ENCODE results near the gene NIPSNAP2. TPM values are rescaled to one million over a fixed set of nuclear protein-coding genes. Genes with fewer than 3 reads are reported as not detected.
"Not testable (repeated sequence)": the region's sequence is repeated elsewhere in the genome, so short reads cannot be mapped to it uniquely, and the experiment has no call there.

The NIPSNAP2 gene
- total RNA-seq, 1 donor from 2014 or later, result 75.0 TPM

- TF ChIP-seq, protein P1, sequence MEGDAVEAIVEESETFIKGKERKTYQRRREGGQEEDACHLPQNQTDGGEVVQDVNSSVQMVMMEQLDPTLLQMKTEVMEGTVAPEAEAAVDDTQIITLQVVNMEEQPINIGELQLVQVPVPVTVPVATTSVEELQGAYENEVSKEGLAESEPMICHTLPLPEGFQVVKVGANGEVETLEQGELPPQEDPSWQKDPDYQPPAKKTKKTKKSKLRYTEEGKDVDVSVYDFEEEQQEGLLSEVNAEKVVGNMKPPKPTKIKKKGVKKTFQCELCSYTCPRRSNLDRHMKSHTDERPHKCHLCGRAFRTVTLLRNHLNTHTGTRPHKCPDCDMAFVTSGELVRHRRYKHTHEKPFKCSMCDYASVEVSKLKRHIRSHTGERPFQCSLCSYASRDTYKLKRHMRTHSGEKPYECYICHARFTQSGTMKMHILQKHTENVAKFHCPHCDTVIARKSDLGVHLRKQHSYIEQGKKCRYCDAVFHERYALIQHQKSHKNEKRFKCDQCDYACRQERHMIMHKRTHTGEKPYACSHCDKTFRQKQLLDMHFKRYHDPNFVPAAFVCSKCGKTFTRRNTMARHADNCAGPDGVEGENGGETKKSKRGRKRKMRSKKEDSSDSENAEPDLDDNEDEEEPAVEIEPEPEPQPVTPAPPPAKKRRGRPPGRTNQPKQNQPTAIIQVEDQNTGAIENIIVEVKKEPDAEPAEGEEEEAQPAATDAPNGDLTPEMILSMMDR (IDR thresholded peaks at IDR 0.05; ENCODE audit: insufficient read depth, low read length, poor library complexity, severe bottlenecking), result no peak
- DNase-seq (ENCODE audit: low read depth), result no peak
Measured at GRCh38 chr7:56019501-56019900, 55.1 kb downstream of the NIPSNAP2 start.

DNA sequence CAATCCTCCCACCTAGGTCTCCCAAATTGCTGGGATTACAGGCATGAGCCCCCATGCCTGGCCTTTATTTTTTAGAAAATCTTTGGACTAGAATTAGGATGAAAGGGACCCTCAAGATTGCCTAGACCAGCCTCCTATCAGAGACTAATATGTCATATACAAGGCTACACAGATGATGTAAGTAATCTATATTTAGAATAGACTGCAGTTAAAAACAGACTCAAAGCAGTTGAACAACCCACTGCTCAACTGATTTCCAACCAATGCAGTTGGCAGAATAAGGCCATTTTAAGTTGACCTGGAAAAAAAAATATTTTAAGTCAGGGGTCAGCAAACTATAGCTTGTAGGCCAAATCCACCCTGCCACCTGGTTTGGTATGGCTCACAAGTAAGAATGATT lies 59.1 kb downstream of the NIPSNAP2 start:
- H3K36me3 ChIP-seq (ENCODE audit: control insufficient read depth, insufficient read depth, low read length), result no peaks in the 10 kb centered on the region
- no peak for DNase-seq (ENCODE audit: low read depth)
- no peak overlapping the region for H3K4me3 ChIP-seq (ENCODE audit: low read depth, low read length)
- TF ChIP-seq, protein P1 (IDR thresholded peaks at IDR 0.05; ENCODE audit: insufficient read depth, low read length, poor library complexity, severe bottlenecking), result no peak
- no peaks in the 10 kb centered on the region for H3K27me3 ChIP-seq (ENCODE audit: control insufficient read depth, insufficient read depth, low read length)

More at GRCh38 chr7:56019501-56019900, 55.1 kb downstream of the NIPSNAP2 start:
- Histone ChIP-seq H3K27me3 (ENCODE audit: control insufficient read depth, insufficient read depth, low read length) (no peaks in the 10 kb centered on the region), H3K36me3 (ENCODE audit: control insufficient read depth, insufficient read depth, low read length) (no peaks in the 10 kb centered on the region), H3K4me3 (ENCODE audit: low read depth, low read length) (no peak overlapping the region)

DNA sequence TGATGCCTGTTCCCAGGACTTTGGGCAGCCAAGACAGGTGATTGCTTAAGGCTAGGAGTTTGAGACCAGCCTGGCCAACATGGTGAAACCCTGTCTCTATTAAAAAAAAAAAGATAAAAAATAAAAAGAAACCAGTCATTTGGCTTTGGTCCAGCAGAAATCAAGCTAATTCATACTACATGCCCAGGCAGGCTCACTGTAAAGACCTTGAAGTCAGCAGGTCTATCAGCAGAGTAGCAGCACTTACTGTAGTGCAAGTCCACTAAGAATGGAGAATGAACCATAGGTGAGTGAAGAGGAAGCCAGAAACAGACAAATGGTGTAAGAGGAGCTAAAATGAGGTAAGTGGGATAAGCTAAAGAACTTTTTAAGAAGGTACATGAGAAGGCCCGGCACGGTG lies 62.2 kb downstream of the NIPSNAP2 start:
- H3K36me3 ChIP-seq (ENCODE audit: control insufficient read depth, insufficient read depth, low read length), result no peaks in the 10 kb centered on the region
- H3K27me3 ChIP-seq (ENCODE audit: control insufficient read depth, insufficient read depth, low read length), result no peaks in the 10 kb centered on the region
- no peak for DNase-seq (ENCODE audit: low read depth)
- TF ChIP-seq, protein P1 (IDR thresholded peaks at IDR 0.05; ENCODE audit: insufficient read depth, low read length, poor library complexity, severe bottlenecking), result no peak
- H3K4me3 ChIP-seq (ENCODE audit: low read depth, low read length), result no peak overlapping the region

DNA sequence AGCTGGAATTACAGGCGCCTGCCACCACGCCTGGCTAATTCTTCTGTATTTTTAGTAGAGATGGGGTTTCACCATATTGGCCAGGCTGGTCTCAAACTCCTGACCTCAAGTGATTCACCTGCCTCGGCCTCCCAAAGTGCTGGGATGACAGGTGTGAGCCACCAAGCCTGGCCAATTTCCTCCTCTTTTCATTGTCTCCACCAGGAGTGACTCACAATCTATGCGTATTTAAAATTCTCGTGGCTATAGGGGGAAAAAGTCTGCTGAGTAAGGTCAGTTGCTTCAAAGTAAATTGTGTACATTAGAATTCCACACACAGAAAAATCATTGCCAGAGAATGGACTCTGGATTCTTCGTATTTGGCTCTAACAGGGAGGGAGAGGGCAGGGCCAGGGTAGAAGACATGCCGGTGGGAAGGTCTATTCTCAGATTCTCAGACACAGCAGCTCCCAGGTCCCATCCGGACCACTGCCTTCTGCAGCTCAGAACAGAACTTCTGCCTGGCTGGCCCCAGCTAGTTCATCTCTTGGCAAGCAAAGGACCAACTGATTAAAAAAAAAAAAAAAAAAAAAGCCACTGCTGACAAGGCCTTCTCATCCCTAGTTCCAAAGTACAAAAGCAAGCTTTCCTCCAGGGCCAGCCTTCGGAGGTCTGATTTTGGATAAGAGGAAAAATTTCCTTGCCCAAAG lies 64.7 kb downstream of the NIPSNAP2 start:
- no peaks in the 10 kb centered on the region for H3K36me3 ChIP-seq (ENCODE audit: control insufficient read depth, insufficient read depth, low read length)
- TF ChIP-seq, protein P1 (IDR thresholded peaks at IDR 0.05; ENCODE audit: insufficient read depth, low read length, poor library complexity, severe bottlenecking), result no peak
- no peaks in the 10 kb centered on the region for H3K27me3 ChIP-seq (ENCODE audit: control insufficient read depth, insufficient read depth, low read length)
- no peak for DNase-seq (ENCODE audit: low read depth)
- no peak overlapping the region for H3K4me3 ChIP-seq (ENCODE audit: low read depth, low read length)

DNA sequence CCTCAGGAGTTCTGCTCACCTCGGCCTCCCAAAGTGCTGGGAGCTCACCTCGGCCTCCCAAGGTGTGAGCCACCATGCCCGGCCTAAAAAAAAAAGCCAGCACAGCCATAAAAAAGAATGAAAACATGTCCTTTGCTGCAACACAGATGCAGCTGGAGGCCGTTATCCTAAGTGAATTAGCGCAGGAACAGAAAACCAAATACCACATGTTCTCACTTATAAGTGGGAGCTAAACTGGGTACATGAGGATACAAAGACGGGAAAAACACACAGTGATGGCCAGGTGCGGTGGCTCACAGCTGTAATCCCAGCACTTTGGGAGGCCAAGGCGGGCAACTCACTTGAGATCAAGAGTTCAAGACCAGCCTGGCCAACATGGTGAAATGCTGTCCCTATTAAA lies 66.0 kb downstream of the NIPSNAP2 start:
- no peaks in the 10 kb centered on the region for H3K27me3 ChIP-seq (ENCODE audit: control insufficient read depth, insufficient read depth, low read length)
- no peak overlapping the region for H3K4me3 ChIP-seq (ENCODE audit: low read depth, low read length)
- TF ChIP-seq, protein P1 (IDR thresholded peaks at IDR 0.05; ENCODE audit: insufficient read depth, low read length, poor library complexity, severe bottlenecking), result no peak
- DNase-seq (ENCODE audit: low read depth), result no peak
- H3K36me3 ChIP-seq (ENCODE audit: control insufficient read depth, insufficient read depth, low read length), result no peaks in the 10 kb centered on the region

- not testable (repeated sequence) for DNase-seq (ENCODE audit: low read depth); H3K27me3 ChIP-seq (ENCODE audit: control insufficient read depth, insufficient read depth, low read length); H3K36me3 ChIP-seq (ENCODE audit: control insufficient read depth, insufficient read depth, low read length); H3K4me3 ChIP-seq (ENCODE audit: low read depth, low read length)
Measured at GRCh38 chr7:56031556-56031955, 67.2 kb downstream of the NIPSNAP2 start.

DNA sequence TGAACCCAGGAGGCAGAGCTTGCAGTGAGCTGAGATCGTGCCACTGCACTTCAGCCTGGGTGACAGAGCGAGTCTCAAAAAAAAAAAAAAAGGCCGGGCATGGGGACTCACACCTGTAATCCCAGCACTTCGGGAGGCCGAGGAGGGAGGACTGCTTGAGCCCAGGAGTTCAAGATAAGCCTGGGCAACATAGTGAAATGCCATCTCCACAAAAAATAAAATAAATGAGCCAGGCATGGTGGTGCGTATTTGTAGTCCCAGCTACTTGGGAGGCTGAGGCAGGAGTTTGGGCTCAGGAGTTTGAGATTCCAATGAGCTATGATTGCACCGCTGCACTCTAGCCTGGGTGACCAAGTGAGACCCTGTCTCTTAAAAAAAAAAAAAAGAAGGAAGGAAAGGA lies 68.2 kb downstream of the NIPSNAP2 start:
- DNase-seq (ENCODE audit: low read depth); H3K4me3 ChIP-seq (ENCODE audit: low read depth, low read length); H3K36me3 ChIP-seq (ENCODE audit: control insufficient read depth, insufficient read depth, low read length); H3K27me3 ChIP-seq (ENCODE audit: control insufficient read depth, insufficient read depth, low read length): not testable (repeated sequence)

Measured in kidney epithelial cell (primary cell).